ENCODE results near the gene GBP2. TPM values are rescaled to one million over a fixed set of nuclear protein-coding genes. Genes with fewer than 3 reads are reported as not detected.
"Not testable (repeated sequence)": the region's sequence is repeated elsewhere in the genome, so short reads cannot be mapped to it uniquely, and the experiment has no call there.

Gene GBP2
- total and polyA plus RNA-seq, 4 donors: 17.2 to 89.2 (median 52.1) TPM

- Histone ChIP-seq H3K9me3 (ENCODE audit: control insufficient read depth in 4 of 4, insufficient read depth in 3 of 4, low read length in 3 of 4) (no peaks in the 10 kb centered on the region), H3K27ac (ENCODE audit: low read depth in 1 of 2, low read length in 1 of 2) (no peak overlapping the region), H3K4me1 (ENCODE audit: control insufficient read depth in 5 of 5, insufficient read depth in 5 of 5, low read length in 5 of 5) (peaks cover 0 to 3% (median 0%) of the 10 kb centered on the region in 5 donors), H3K27me3 (ENCODE audit: control insufficient read depth in 3 of 3, insufficient read depth in 3 of 3, low read length in 2 of 3) (no peaks in the 10 kb centered on the region), H3K36me3 (ENCODE audit: control insufficient read depth in 4 of 4, insufficient read depth in 4 of 4, low read length in 4 of 4) (no peaks in the 10 kb centered on the region), H3K4me3 (no peak overlapping the region), H3K9ac (ENCODE audit: insufficient read depth in 1 of 2, low read length in 2 of 2) (no peak overlapping the region)
- TF ChIP-seq, protein P1, sequence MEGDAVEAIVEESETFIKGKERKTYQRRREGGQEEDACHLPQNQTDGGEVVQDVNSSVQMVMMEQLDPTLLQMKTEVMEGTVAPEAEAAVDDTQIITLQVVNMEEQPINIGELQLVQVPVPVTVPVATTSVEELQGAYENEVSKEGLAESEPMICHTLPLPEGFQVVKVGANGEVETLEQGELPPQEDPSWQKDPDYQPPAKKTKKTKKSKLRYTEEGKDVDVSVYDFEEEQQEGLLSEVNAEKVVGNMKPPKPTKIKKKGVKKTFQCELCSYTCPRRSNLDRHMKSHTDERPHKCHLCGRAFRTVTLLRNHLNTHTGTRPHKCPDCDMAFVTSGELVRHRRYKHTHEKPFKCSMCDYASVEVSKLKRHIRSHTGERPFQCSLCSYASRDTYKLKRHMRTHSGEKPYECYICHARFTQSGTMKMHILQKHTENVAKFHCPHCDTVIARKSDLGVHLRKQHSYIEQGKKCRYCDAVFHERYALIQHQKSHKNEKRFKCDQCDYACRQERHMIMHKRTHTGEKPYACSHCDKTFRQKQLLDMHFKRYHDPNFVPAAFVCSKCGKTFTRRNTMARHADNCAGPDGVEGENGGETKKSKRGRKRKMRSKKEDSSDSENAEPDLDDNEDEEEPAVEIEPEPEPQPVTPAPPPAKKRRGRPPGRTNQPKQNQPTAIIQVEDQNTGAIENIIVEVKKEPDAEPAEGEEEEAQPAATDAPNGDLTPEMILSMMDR (IDR thresholded peaks at IDR 0.05; ENCODE audit: control extremely low read depth, extremely low read depth): no peak
- 73 to 77% methylated on average over 10 of the region's 10 CpGs for WGBS, 2 donors
- DNase-seq: no peak
- no peak for ATAC-seq (ENCODE audit: insufficient read depth, low FRiP score)
These were observed 37.3 kb downstream of the GBP2 start for GRCh38 chr1:89088572-89088971.

GRCh38 chr1:89087241-89087640, 38.7 kb downstream of the GBP2 start:
- no peaks in the 10 kb centered on the region for H3K9me3 ChIP-seq (ENCODE audit: control insufficient read depth in 4 of 4, insufficient read depth in 3 of 4, low read length in 3 of 4)
- peaks cover 0 to 3% (median 0%) of the 10 kb centered on the region in 5 donors for H3K4me1 ChIP-seq (ENCODE audit: control insufficient read depth in 5 of 5, insufficient read depth in 5 of 5, low read length in 5 of 5)
- ATAC-seq (ENCODE audit: insufficient read depth, low FRiP score): no peak
- 83 to 89% methylated on average over 8 of the region's 8 CpGs for WGBS, 2 donors
- TF ChIP-seq, protein P1 (IDR thresholded peaks at IDR 0.05; ENCODE audit: control extremely low read depth, extremely low read depth): no peak
- no peaks in the 10 kb centered on the region for H3K27me3 ChIP-seq (ENCODE audit: control insufficient read depth in 3 of 3, insufficient read depth in 3 of 3, low read length in 2 of 3)
- no peak overlapping the region for H3K9ac ChIP-seq (ENCODE audit: insufficient read depth in 1 of 2, low read length in 2 of 2)
- no peak overlapping the region for H3K4me3 ChIP-seq
- DNase-seq: no peak
- H3K36me3 ChIP-seq (ENCODE audit: control insufficient read depth in 4 of 4, insufficient read depth in 4 of 4, low read length in 4 of 4): no peaks in the 10 kb centered on the region
- no peak overlapping the region for H3K27ac ChIP-seq (ENCODE audit: low read depth in 1 of 2, low read length in 1 of 2)

- TF ChIP-seq, protein P1 (IDR thresholded peaks at IDR 0.05; ENCODE audit: control extremely low read depth, extremely low read depth): peak; percentile 43
- H3K9me3 ChIP-seq (ENCODE audit: control insufficient read depth in 4 of 4, insufficient read depth in 3 of 4, low read length in 3 of 4): no peaks in the 10 kb centered on the region
- DNase-seq (peak; percentile 36 to 75 (median 39)), ATAC-seq (ENCODE audit: insufficient read depth, low FRiP score) (no peak)
- H3K4me1 ChIP-seq (ENCODE audit: control insufficient read depth in 5 of 5, insufficient read depth in 5 of 5, low read length in 5 of 5): peaks cover 0 to 3% (median 0%) of the 10 kb centered on the region in 5 donors
- H3K4me3 ChIP-seq: no peak overlapping the region
- no peaks in the 10 kb centered on the region for H3K36me3 ChIP-seq (ENCODE audit: control insufficient read depth in 4 of 4, insufficient read depth in 4 of 4, low read length in 4 of 4)
- no peaks in the 10 kb centered on the region for H3K27me3 ChIP-seq (ENCODE audit: control insufficient read depth in 3 of 3, insufficient read depth in 3 of 3, low read length in 2 of 3)
- no peak overlapping the region for H3K27ac ChIP-seq (ENCODE audit: low read depth in 1 of 2, low read length in 1 of 2)
- no peak overlapping the region for H3K9ac ChIP-seq (ENCODE audit: insufficient read depth in 1 of 2, low read length in 2 of 2)
These were observed 40.1 kb downstream of the GBP2 start for GRCh38 chr1:89085781-89086180.

- TF ChIP-seq, protein P1 (IDR thresholded peaks at IDR 0.05; ENCODE audit: control extremely low read depth, extremely low read depth): no peak
- DNase-seq (peak in 1 of 3 donors; percentile 5), ATAC-seq (ENCODE audit: insufficient read depth, low FRiP score) (no peak)
- H3K4me1 ChIP-seq (ENCODE audit: control insufficient read depth in 5 of 5, insufficient read depth in 5 of 5, low read length in 5 of 5): peaks cover 0 to 3% (median 0%) of the 10 kb centered on the region in 5 donors
- no peaks in the 10 kb centered on the region for H3K27me3 ChIP-seq (ENCODE audit: control insufficient read depth in 3 of 3, insufficient read depth in 3 of 3, low read length in 2 of 3)
- no peaks in the 10 kb centered on the region for H3K9me3 ChIP-seq (ENCODE audit: control insufficient read depth in 4 of 4, insufficient read depth in 3 of 4, low read length in 3 of 4)
- WGBS, 2 donors: 44 to 49% methylated on average over 3 of the region's 3 CpGs
- H3K4me3 ChIP-seq: no peak overlapping the region
- no peak overlapping the region for H3K27ac ChIP-seq (ENCODE audit: low read depth in 1 of 2, low read length in 1 of 2)
- no peak overlapping the region for H3K9ac ChIP-seq (ENCODE audit: insufficient read depth in 1 of 2, low read length in 2 of 2)
- H3K36me3 ChIP-seq (ENCODE audit: control insufficient read depth in 4 of 4, insufficient read depth in 4 of 4, low read length in 4 of 4): no peaks in the 10 kb centered on the region
These were observed 44.9 kb downstream of the GBP2 start for GRCh38 chr1:89081005-89081404.

GRCh38 chr1:89080068-89080467, 45.8 kb downstream of the GBP2 start:
- H3K27ac ChIP-seq (ENCODE audit: low read depth in 1 of 2, low read length in 1 of 2); ATAC-seq (ENCODE audit: insufficient read depth, low FRiP score); H3K9me3 ChIP-seq (ENCODE audit: control insufficient read depth in 4 of 4, insufficient read depth in 3 of 4, low read length in 3 of 4); DNase-seq; H3K4me1 ChIP-seq (ENCODE audit: control insufficient read depth in 5 of 5, insufficient read depth in 5 of 5, low read length in 5 of 5); H3K36me3 ChIP-seq (ENCODE audit: control insufficient read depth in 4 of 4, insufficient read depth in 4 of 4, low read length in 4 of 4); H3K4me3 ChIP-seq; H3K9ac ChIP-seq (ENCODE audit: insufficient read depth in 1 of 2, low read length in 2 of 2); H3K27me3 ChIP-seq (ENCODE audit: control insufficient read depth in 3 of 3, insufficient read depth in 3 of 3, low read length in 2 of 3): not testable (repeated sequence)
- WGBS, 2 donors: 84 to 89% methylated on average over 7 of the region's 7 CpGs

All from lung (tissue), 12 donors.